Erythroblast (primary cell): ENCODE results near the gene ARHGEF28.

Experiments
- GATA1 ChIP-seq: IDR thresholded peaks from 2 replicates; pipeline ENCODE4 v1.6.1; 2011; ENCODE audit warnings: low read depth, mild to moderate bottlenecking, control low read depth, low read length, moderate library complexity
- POLR2A ChIP-seq: IDR thresholded peaks from 2 replicates; pipeline ENCODE4 v1.6.1; 2011; ENCODE audit warnings: mild to moderate bottlenecking, low read length

GRCh38 chr5:73867345-73868335, 241.6 kb downstream of the ARHGEF28 start:
- TF ChIP-seq POLR2A (no peak), GATA1 (no peak)
